ENCODE results near the gene ZNF385B.
A peak's percentile ranks its signal among the peaks of the same experiment; 100 is the strongest.

ZNF385B gene

GRCh38 chr2:179861416-179862067 is at the start of gene ZNF385B:
TSS of gene ZNF385B (minus strand) at chr2:179861612.
- Histone ChIP-seq H3K36me3 (ENCODE audit: low read depth) (no peaks in the 10 kb centered on the region), H3K27ac (ENCODE audit: poor library complexity, severe bottlenecking) (no peak within 1 kb of the TSS), H3K4me3 (ENCODE audit: severe bottlenecking) (peak within 1 kb of the TSS; percentile 38), H3K4me1 (ENCODE audit: insufficient read depth, poor library complexity, severe bottlenecking) (no peaks in the 10 kb centered on the region), H3K27me3 (ENCODE audit: insufficient read depth, poor library complexity, severe bottlenecking) (peaks cover 37% of the 10 kb centered on the region), H3K9me3 (ENCODE audit: severe bottlenecking) (no peaks in the 10 kb centered on the region)
- DNase-seq (ENCODE audit: low spot score), result no peak
- ATAC-seq (ENCODE audit: low read depth), result peak; percentile 54
- TF ChIP-seq CTCF (IDR thresholded peaks at IDR 0.05; ENCODE audit: poor library complexity, severe bottlenecking), result no peak

GRCh38 chr2:179910735-179911113 is 49.3 kb upstream of the ZNF385B start:
- no peaks in the 10 kb centered on the region for H3K9me3 ChIP-seq (ENCODE audit: severe bottlenecking)
- H3K4me3 ChIP-seq (ENCODE audit: severe bottlenecking), result no peak overlapping the region
- no peaks in the 10 kb centered on the region for H3K4me1 ChIP-seq (ENCODE audit: insufficient read depth, poor library complexity, severe bottlenecking)
- no peak for DNase-seq (ENCODE audit: low spot score)
- H3K36me3 ChIP-seq (ENCODE audit: low read depth), result no peaks in the 10 kb centered on the region
- no peak overlapping the region for H3K27ac ChIP-seq (ENCODE audit: poor library complexity, severe bottlenecking)
- TF ChIP-seq CTCF (IDR thresholded peaks at IDR 0.05; ENCODE audit: poor library complexity, severe bottlenecking), result no peak
- no peak for ATAC-seq (ENCODE audit: low read depth)
- no peaks in the 10 kb centered on the region for H3K27me3 ChIP-seq (ENCODE audit: insufficient read depth, poor library complexity, severe bottlenecking)

- Histone ChIP-seq H3K27ac (ENCODE audit: poor library complexity, severe bottlenecking) (no peak overlapping the region), H3K4me3 (ENCODE audit: severe bottlenecking) (no peak overlapping the region)
Measured at GRCh38 chr2:179909845-179910734, 48.7 kb upstream of the ZNF385B start.

GRCh38 chr2:179900655-179901054 is 39.2 kb upstream of the ZNF385B start:
- Histone ChIP-seq H3K27me3 (ENCODE audit: insufficient read depth, poor library complexity, severe bottlenecking) (no peaks in the 10 kb centered on the region), H3K4me3 (ENCODE audit: severe bottlenecking) (no peak overlapping the region), H3K9me3 (ENCODE audit: severe bottlenecking) (no peaks in the 10 kb centered on the region), H3K36me3 (ENCODE audit: low read depth) (no peaks in the 10 kb centered on the region), H3K4me1 (ENCODE audit: insufficient read depth, poor library complexity, severe bottlenecking) (no peaks in the 10 kb centered on the region), H3K27ac (ENCODE audit: poor library complexity, severe bottlenecking) (no peak overlapping the region)
- ATAC-seq (ENCODE audit: low read depth) (no peak), DNase-seq (ENCODE audit: low spot score) (no peak)
- TF ChIP-seq CTCF (IDR thresholded peaks at IDR 0.05; ENCODE audit: poor library complexity, severe bottlenecking), result no peak

More at GRCh38 chr2:179909845-179910734, 48.7 kb upstream of the ZNF385B start:
- Histone ChIP-seq H3K9me3 (ENCODE audit: severe bottlenecking) (no peaks in the 10 kb centered on the region), H3K4me1 (ENCODE audit: insufficient read depth, poor library complexity, severe bottlenecking) (no peaks in the 10 kb centered on the region), H3K36me3 (ENCODE audit: low read depth) (no peaks in the 10 kb centered on the region), H3K27me3 (ENCODE audit: insufficient read depth, poor library complexity, severe bottlenecking) (no peaks in the 10 kb centered on the region)
- DNase-seq (ENCODE audit: low spot score), result no peak
- TF ChIP-seq CTCF (IDR thresholded peaks at IDR 0.05; ENCODE audit: poor library complexity, severe bottlenecking), result no peak
- ATAC-seq (ENCODE audit: low read depth), result no peak
